ENCODE measurements around the gene TNS1. TPM values are rescaled to one million over a fixed set of nuclear protein-coding genes. Genes with fewer than 3 reads are reported as not detected.
A peak's percentile ranks its signal among the peaks of the same experiment; 100 is the strongest.

TNS1 gene
- total RNA-seq, 1 experiment from 2014 or later, result 3.4 TPM

GRCh38 chr2:218009765-218010139 is 7.0 kb upstream of the TNS1 start:
- no peaks in the 10 kb centered on the region for H3K36me3 Mint-ChIP-seq (ENCODE audit: insufficient read depth in 1 of 3, low read depth in 3 of 3)
- Histone ChIP-seq H3K79me1 (ENCODE audit: insufficient read depth, low read depth, low read length, poor library complexity, severe bottlenecking) (no peaks in the 10 kb centered on the region), H2AFZ (ENCODE audit: low read length) (no peak overlapping the region), H3K9me3 (ENCODE audit: control insufficient read depth, low read depth, low read length) (no peaks in the 10 kb centered on the region), H3K18ac (ENCODE audit: insufficient read length, low read depth, low read length) (no peak overlapping the region), H3K79me2 (ENCODE audit: insufficient read depth, low read length) (no peaks in the 10 kb centered on the region), H3K14ac (ENCODE audit: insufficient read depth, low read length) (no peak overlapping the region), H3K4me2 (ENCODE audit: insufficient read depth, insufficient read length, low read length) (peak overlapping the region; percentile 74), H2BK20ac (ENCODE audit: low read depth, low read length, poor library complexity, severe bottlenecking) (no peak overlapping the region), H3K56ac (ENCODE audit: insufficient read length, low read depth, low read length) (no peak overlapping the region), H3K27ac (ENCODE audit: insufficient read length, low read depth, low read length) (no peak overlapping the region), H2AK5ac (ENCODE audit: insufficient read length, low read length) (no peak overlapping the region), H3T11ph (ENCODE audit: low read length) (no peak overlapping the region), H3K4ac (ENCODE audit: low read depth, low read length) (no peak overlapping the region), H4K20me1 (ENCODE audit: control insufficient read depth, insufficient read depth, insufficient read length) (no peaks in the 10 kb centered on the region), H3K9ac (ENCODE audit: extremely low read depth, insufficient read length, low read length) (no peak overlapping the region), H3K27me3 (ENCODE audit: insufficient read depth, low read length) (peaks cover 15% of the 10 kb centered on the region; the same call in 1 of the 2 replicates), H2BK12ac (ENCODE audit: insufficient read length, low read depth, low read length) (no peak overlapping the region), H3K23me2 (ENCODE audit: insufficient read length, low read depth, low read length, poor library complexity, severe bottlenecking) (peaks cover 8% of the 10 kb centered on the region), H3K4me1 (ENCODE audit: insufficient read depth, low read length) (peaks cover 3% of the 10 kb centered on the region), H2BK120ac (ENCODE audit: low read depth, low read length, poor library complexity, severe bottlenecking) (no peak overlapping the region), H4K8ac (replicated peaks; ENCODE audit: insufficient read length, low read depth, low read length) (no peak overlapping the region), H3K23ac (ENCODE audit: insufficient read length, low read depth, low read length) (no peak overlapping the region), H2BK5ac (ENCODE audit: insufficient read length, low read length) (no peak overlapping the region), H4K5ac (ENCODE audit: insufficient read length, low read depth, low read length) (no peak overlapping the region), H2BK15ac (ENCODE audit: low read depth, low read length) (no peak overlapping the region), H4K91ac (ENCODE audit: insufficient read length, low read depth, low read length) (no peak overlapping the region)
- peaks cover 79% of the 10 kb centered on the region for H3K27me3 Mint-ChIP-seq (ENCODE audit: low read depth)
- peak overlapping the region; percentile 59 to 88 for H3K4me3 Mint-ChIP-seq
- H3K9me3 Mint-ChIP-seq, result no peaks in the 10 kb centered on the region
- H3K27ac Mint-ChIP-seq, result no peak overlapping the region
- no CpG with 5 or more reads among the region's 20 CpGs for WGBS (ENCODE audit: extremely low coverage, insufficient read length, low lambda C conversion rate)
- H3K4me1 Mint-ChIP-seq, result peaks cover 16 to 28% of the 10 kb centered on the region in 2 experiments
- DNase-seq, result no peak
- TF ChIP-seq CTCF (conservative IDR thresholded peaks at IDR 0.05), result no peak
